Measurements from ENCODE around the gene NFKBIZ.

The NFKBIZ gene

DNA sequence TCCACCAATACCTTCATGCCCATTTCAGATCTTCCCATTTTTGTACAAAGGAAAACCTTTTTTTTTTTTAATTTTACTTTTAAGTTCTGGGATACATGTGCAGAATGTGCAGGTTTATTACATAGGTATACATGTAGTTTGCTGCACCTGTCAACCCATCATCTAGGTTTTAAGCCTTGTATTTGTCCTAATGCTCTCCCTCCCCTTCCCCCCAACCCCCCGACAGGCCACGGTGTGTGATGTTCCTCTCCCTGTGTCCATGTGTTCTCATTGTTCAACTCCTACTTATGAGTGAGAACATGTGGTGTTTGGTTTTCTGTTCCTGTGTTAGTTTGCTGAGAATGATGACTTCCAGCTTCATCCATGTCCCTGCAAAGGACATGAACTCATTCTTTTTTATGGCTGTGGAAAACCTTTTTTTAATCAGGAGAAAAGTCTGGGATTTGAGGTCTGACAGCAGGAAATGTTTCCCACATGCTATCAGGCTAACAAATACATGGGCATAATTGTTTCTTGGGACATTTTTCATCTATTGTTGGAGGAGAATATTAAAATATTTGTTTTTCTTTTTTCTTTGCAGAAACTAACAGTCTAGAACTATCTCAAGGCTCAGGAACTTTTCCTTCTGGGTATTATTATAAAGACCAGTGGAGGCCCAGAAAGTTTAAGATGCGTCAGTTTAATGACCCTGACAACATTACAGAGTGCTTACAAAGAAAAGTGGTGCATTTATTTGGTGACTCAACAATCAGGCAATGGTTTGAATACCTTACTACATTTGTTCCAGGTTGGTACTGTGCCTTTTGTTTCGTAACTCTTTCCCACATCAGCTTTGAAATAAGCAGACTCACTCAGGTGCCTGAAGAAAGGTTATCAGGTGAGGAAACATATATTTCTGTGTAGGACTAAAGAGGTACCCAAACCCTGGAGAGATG is 32.8 kb upstream of the NFKBIZ start:
- Mint-ChIP-seq H3K27me3 (ENCODE audit: low read depth) (no peaks in the 10 kb centered on the region), H3K4me1 (ENCODE audit: low read depth) (peaks cover 32% of the 10 kb centered on the region), H3K27ac (no peak overlapping the region), H3K4me3 (no peak overlapping the region), H3K36me3 (ENCODE audit: low read depth) (peaks cover 40% of the 10 kb centered on the region), H3K9me3 (no peaks in the 10 kb centered on the region)

DNA sequence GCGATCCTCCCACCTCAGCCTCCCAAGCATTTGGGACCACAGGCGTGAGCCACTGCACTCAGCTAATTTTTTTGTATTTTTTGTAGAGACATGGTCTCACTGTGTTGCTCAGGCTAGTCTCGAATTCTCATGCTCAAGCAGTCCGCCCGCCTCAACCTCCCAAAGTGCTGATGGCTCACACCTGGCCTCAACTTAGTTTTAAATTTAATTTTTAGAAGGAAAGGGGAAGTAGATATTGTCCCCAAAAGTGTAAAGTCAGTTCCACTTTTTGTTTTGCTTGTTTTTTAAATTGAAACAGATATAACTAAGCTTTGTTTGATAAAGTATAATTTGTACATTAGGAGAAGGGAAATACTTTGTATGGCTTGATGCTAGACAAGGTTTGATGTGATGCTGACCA is 31.3 kb upstream of the NFKBIZ start:
- no peak overlapping the region for H3K4me3 Mint-ChIP-seq
- peaks cover 49% of the 10 kb centered on the region for H3K36me3 Mint-ChIP-seq (ENCODE audit: low read depth)
- H3K4me1 Mint-ChIP-seq (ENCODE audit: low read depth), result peaks cover 32% of the 10 kb centered on the region

DNA sequence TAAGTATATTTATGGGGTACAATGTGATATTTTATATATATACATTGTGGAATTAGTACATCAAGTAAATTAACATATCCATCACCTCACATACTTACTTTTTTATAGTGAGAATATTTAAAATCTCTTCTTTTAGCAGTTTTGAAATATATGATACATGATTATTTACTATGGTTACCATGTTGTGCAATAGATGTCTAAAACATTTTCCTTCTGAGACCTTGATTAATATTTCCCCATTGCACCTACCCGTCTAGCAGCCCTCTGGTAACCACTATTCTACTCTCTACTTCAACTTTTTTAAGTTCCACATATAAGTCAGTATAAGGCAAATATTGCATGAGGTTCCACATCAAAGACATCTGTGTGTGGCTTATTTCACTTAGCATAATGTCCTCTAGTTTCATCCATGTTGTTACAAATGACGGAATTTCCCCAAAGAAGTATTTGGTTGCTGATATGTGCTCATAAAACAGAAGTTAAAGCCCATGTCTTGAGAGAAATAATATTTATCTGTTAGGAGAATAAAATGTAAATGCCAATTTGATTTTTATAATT is 29.6 kb upstream of the NFKBIZ start:
- Mint-ChIP-seq H3K9me3 (no peaks in the 10 kb centered on the region), H3K27me3 (ENCODE audit: low read depth) (no peaks in the 10 kb centered on the region), H3K27ac (no peak overlapping the region), H3K36me3 (ENCODE audit: low read depth) (peaks cover 46% of the 10 kb centered on the region), H3K4me3 (no peak overlapping the region), H3K4me1 (ENCODE audit: low read depth) (peaks cover 21% of the 10 kb centered on the region)

More for the DNA sequence above, 31.3 kb upstream of the NFKBIZ start:
- Mint-ChIP-seq H3K9me3 (no peaks in the 10 kb centered on the region), H3K27ac (no peak overlapping the region), H3K27me3 (ENCODE audit: low read depth) (no peaks in the 10 kb centered on the region)

- no peaks in the 10 kb centered on the region for H3K27me3 Mint-ChIP-seq (ENCODE audit: low read depth)
- no peak overlapping the region for H3K4me3 Mint-ChIP-seq
- H3K4me1 Mint-ChIP-seq (ENCODE audit: low read depth), result peaks cover 21% of the 10 kb centered on the region
- no peaks in the 10 kb centered on the region for H3K9me3 Mint-ChIP-seq
- H3K27ac Mint-ChIP-seq, result no peak overlapping the region
- H3K36me3 Mint-ChIP-seq (ENCODE audit: low read depth), result peaks cover 40% of the 10 kb centered on the region
Observed at GRCh38 chr3:101821503-101821902, 27.8 kb upstream of the NFKBIZ start.

DNA sequence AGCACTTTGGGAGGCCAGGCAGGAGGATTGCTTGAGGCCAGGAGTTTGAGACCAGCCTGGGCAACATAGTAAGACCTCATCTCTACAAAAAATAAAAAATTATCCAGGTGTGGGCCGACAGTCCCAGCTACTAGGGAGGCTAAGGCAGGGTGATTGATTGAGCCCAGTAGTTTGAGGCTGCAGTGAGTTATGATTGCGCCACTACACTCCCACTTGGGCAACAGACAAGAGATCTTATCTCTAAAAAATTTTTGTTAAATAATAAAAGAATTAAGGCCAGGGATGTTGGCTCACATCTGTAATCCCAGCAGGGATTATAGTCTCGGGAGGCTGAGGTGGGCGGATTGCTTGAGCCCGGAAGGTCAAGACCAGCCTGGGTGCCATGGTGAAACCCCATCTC is 25.8 kb upstream of the NFKBIZ start:
- peaks cover 29% of the 10 kb centered on the region for H3K4me1 Mint-ChIP-seq (ENCODE audit: low read depth)
- no peak overlapping the region for H3K27ac Mint-ChIP-seq
- peaks cover 28% of the 10 kb centered on the region for H3K36me3 Mint-ChIP-seq (ENCODE audit: low read depth)

DNA sequence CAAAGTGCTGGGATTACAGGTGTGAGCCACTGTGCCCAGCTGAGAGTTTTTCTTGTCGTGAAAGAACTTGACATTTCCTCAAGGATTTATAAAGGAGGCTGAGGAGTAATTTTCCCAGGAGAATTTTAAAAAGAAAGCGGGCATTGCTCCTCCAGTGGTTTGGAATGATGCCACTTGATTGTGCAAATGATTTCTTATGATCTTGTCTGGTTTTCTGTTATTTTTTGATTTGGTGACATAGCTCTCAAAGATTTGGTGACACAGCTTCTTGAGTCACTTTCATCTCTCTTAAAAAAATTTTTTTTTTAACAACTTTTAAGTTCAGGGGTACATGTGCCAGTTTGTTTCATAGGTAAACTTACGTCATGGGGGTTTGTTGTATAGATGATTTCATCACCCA is 24.6 kb upstream of the NFKBIZ start:
- Mint-ChIP-seq H3K27me3 (ENCODE audit: low read depth) (no peaks in the 10 kb centered on the region), H3K36me3 (ENCODE audit: low read depth) (peaks cover 27% of the 10 kb centered on the region), H3K9me3 (no peaks in the 10 kb centered on the region), H3K4me1 (ENCODE audit: low read depth) (peaks cover 36% of the 10 kb centered on the region), H3K27ac (no peak overlapping the region), H3K4me3 (no peak overlapping the region)

More for the DNA sequence above, 25.8 kb upstream of the NFKBIZ start:
- no peaks in the 10 kb centered on the region for H3K9me3 Mint-ChIP-seq
- H3K4me3 Mint-ChIP-seq, result no peak overlapping the region
- no peaks in the 10 kb centered on the region for H3K27me3 Mint-ChIP-seq (ENCODE audit: low read depth)

DNA sequence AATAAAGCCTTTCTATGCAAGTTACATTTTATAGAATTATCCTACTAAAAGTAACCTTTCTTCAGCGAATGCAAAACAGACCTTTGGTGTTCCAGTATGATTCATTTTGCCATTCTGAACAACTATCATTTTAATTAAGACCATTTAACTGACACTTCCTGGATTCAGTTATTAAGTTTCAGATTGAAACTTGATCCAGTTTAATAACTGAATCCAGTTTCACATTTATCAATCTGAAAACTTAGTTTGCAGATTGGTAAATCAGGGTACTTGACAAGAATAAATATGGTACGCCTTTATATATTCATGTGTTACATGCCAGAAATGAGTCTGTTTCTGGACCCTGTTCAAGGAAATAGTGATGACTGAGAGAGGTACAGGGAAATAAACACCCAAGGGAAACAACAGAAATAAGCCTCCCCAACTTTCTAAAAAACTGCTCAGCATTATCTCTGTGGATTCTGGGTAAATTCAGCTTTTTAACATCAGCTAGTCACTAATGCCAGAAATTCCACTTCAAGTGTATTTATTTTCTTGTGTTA is 23.3 kb upstream of the NFKBIZ start:
- peak overlapping the region; percentile 98 for H3K27ac Mint-ChIP-seq
- H3K36me3 Mint-ChIP-seq (ENCODE audit: low read depth), result peaks cover 21% of the 10 kb centered on the region
- no peaks in the 10 kb centered on the region for H3K27me3 Mint-ChIP-seq (ENCODE audit: low read depth)
- H3K9me3 Mint-ChIP-seq, result no peaks in the 10 kb centered on the region
- H3K4me1 Mint-ChIP-seq (ENCODE audit: low read depth), result peaks cover 44% of the 10 kb centered on the region
- peak overlapping the region; percentile 81 for H3K4me3 Mint-ChIP-seq

- no peaks in the 10 kb centered on the region for H3K27me3 Mint-ChIP-seq (ENCODE audit: low read depth)
- H3K27ac Mint-ChIP-seq, result peak overlapping the region; percentile 95
- peak overlapping the region; percentile 91 for H3K4me3 Mint-ChIP-seq
- no peaks in the 10 kb centered on the region for H3K9me3 Mint-ChIP-seq
- peaks cover 50% of the 10 kb centered on the region for H3K4me1 Mint-ChIP-seq (ENCODE audit: low read depth)
- H3K36me3 Mint-ChIP-seq (ENCODE audit: low read depth), result peaks cover 17% of the 10 kb centered on the region
Observed at GRCh38 chr3:101827211-101828174, 21.8 kb upstream of the NFKBIZ start.

- Mint-ChIP-seq H3K4me3 (peak overlapping the region; percentile 91), H3K4me1 (ENCODE audit: low read depth) (peaks cover 57% of the 10 kb centered on the region), H3K27ac (peak overlapping the region; percentile 95), H3K36me3 (ENCODE audit: low read depth) (peaks cover 24% of the 10 kb centered on the region), H3K9me3 (no peaks in the 10 kb centered on the region), H3K27me3 (ENCODE audit: low read depth) (no peaks in the 10 kb centered on the region)
Observed at GRCh38 chr3:101828276-101828675, 21.0 kb upstream of the NFKBIZ start.

- Mint-ChIP-seq H3K4me1 (ENCODE audit: low read depth) (peaks cover 63% of the 10 kb centered on the region), H3K27me3 (ENCODE audit: low read depth) (no peaks in the 10 kb centered on the region), H3K9me3 (no peaks in the 10 kb centered on the region), H3K36me3 (ENCODE audit: low read depth) (peaks cover 28% of the 10 kb centered on the region), H3K4me3 (peak overlapping the region; percentile 91), H3K27ac (peak overlapping the region; percentile 95)
Observed at GRCh38 chr3:101828691-101829436, 20.4 kb upstream of the NFKBIZ start.

GRCh38 chr3:101829437-101829830 is 19.9 kb upstream of the NFKBIZ start:
- peak overlapping the region; percentile 91 for H3K4me3 Mint-ChIP-seq
- H3K27ac Mint-ChIP-seq, result peak overlapping the region; percentile 95
- H3K27me3 Mint-ChIP-seq (ENCODE audit: low read depth), result no peaks in the 10 kb centered on the region
- H3K4me1 Mint-ChIP-seq (ENCODE audit: low read depth), result peaks cover 69% of the 10 kb centered on the region
- H3K36me3 Mint-ChIP-seq (ENCODE audit: low read depth), result peaks cover 33% of the 10 kb centered on the region
- no peaks in the 10 kb centered on the region for H3K9me3 Mint-ChIP-seq

DNA sequence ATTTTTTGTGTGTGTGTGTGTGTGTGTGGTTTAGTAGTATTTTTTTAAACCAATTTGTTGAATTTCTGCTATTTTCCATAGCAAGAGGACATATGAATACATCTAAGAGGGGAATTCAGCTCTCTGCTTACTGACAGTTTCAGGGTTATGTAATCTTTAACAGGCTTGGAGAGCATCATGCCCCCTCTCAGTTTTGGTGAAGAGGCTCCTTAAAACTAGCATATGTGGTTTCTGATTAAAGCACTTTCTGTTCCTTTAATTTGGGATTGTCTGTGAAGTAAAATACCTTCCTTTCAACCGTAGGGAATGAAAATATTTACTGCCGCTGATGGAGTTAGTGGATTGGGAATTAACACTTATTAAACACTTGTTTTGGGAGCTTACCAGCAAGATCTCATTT is 19.4 kb upstream of the NFKBIZ start:
- peaks cover 34% of the 10 kb centered on the region for H3K36me3 Mint-ChIP-seq (ENCODE audit: low read depth)
- peak overlapping the region; percentile 95 for H3K27ac Mint-ChIP-seq
- H3K4me3 Mint-ChIP-seq, result peak overlapping the region; percentile 91
- H3K4me1 Mint-ChIP-seq (ENCODE audit: low read depth), result peaks cover 72% of the 10 kb centered on the region
- no peaks in the 10 kb centered on the region for H3K27me3 Mint-ChIP-seq (ENCODE audit: low read depth)
- no peaks in the 10 kb centered on the region for H3K9me3 Mint-ChIP-seq

DNA sequence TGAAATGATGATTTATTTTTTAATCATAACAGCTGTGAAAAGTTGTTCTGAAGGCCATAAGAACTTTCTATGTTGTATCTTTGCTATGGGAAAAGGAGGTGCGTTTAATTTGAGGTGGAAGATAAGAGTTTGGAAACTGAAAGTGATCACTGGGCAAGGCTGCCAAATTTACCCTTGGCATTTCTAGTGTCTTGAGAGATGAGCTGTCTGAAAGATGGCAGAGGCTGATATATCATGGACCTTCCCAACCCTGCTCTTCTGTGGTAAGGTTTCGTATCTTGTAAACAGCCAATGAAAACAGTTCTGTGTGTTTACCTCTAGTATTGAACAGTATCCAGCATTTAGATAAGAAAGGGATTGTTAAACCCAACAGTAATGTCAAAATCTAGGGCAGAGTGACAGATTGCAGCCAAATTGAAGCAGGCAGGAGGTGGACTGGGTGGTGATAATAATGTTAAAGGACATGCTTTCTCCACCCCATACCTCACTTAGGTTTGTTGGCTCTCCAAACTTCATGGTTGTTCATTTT is 15.8 kb upstream of the NFKBIZ start:
- Mint-ChIP-seq H3K36me3 (ENCODE audit: low read depth) (peaks cover 44% of the 10 kb centered on the region), H3K27me3 (ENCODE audit: low read depth) (no peaks in the 10 kb centered on the region), H3K4me1 (ENCODE audit: low read depth) (peaks cover 73% of the 10 kb centered on the region), H3K4me3 (peak overlapping the region; percentile 8), H3K27ac (peak overlapping the region; percentile 21), H3K9me3 (no peaks in the 10 kb centered on the region)
